NOMO-1 (cell line): Measurements from ENCODE around the gene SHROOM4.

Experiments
- DNase-seq, 2 experiments: peaks; one replicate each; lab custom pipeline; 2025; ENCODE audit not compliant: unreplicated experiment in 2 of 2; lab: John Stamatoyannopoulos, UW

The SHROOM4 gene

DNA sequence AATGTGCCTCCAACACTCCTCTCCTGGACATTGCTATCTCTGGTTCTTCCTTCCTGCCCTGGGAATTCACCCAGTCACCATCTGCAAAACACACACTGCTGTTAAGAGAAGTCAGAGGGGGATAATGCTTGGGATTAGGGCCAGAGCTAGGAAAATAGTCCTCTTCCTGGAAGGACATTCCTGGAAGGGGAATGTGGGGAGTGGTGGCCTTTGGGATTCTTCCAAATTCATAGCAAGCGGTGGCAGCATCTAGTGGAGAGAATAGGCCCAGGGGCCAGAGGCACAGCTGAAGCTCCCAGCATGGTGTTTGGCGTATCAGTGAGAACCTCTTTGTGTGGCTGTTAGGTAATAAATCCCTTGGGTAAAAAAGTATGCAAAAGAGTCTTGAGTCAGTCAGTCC lies 34.3 kb downstream of the SHROOM4 start:
- DNase-seq, result no peak

DNA sequence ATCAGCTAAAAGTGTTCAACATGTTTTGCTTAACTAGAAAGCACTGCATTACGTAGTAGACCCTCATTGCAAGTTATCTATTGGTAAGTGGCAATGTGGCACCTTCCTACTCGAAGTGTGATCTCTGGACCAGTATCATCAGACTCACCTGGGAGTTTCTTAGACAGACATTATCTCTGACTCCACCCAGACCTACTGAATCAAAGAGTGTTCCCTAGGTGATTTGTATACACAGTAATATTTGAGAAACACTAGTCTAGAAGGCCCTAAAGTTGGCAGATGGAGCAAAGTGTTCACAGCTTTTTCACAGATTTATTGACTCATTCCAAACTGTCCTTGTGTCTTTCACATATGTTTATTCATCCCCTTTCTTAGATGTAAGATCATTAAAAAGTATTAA lies 35.7 kb downstream of the SHROOM4 start:
- DNase-seq, result no peak

DNA sequence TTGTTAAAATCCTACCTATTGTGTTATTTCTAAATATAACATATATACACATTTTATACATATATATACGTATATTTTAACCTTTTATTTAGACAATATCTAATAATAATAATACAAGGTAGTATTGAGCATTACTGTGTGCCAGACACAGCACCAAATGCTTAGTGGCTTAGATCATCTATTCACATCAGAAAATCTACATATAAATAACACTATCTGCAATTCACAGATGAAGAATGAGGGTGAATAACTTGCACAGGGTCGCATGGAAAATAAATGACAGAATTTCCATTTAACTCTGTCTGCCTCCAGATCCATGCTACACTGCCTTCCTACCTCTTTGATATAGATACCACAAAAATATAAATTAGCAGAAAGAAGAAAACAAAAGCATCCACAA lies 37.7 kb downstream of the SHROOM4 start:
- DNase-seq, result no peak

DNA sequence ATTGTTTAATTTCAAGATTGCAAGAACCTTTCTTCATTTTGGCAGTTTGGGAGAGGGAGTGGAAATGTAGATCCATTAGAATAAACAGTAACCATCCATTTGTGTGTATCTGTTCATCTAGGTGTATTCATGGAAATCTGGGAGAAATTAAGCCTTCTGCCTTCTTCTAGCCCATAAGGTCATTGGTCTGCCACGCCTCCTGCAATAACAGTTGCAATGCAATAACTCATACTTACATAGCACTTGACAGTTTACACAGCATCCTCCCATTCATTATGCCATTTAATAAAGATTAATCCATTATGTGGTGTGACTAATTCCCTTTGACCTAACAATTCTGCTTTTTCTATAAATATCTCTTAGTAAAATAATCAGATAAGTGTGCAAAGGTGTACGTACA lies 42.6 kb downstream of the SHROOM4 start:
- DNase-seq, result no peak

DNA sequence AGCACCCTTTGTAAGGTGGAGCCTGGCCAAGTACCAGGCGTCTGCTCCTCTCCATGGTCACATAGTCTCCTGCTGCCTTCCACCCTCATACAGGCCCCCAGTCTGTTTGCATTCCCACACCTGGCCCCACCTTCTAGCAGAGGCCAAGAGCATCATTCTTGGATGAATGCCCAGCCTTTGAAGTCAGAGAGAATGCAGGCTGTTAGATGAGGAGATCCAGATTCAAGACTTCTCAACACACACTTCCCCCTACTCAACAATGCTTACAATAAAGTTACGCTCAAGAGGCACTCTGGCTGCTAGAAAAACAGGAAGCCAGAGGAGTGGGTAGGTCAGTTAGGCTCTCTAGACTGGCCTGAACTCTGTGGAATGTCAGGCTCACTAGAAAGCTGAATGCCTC lies 43.3 kb downstream of the SHROOM4 start:
- no peak for DNase-seq

DNA sequence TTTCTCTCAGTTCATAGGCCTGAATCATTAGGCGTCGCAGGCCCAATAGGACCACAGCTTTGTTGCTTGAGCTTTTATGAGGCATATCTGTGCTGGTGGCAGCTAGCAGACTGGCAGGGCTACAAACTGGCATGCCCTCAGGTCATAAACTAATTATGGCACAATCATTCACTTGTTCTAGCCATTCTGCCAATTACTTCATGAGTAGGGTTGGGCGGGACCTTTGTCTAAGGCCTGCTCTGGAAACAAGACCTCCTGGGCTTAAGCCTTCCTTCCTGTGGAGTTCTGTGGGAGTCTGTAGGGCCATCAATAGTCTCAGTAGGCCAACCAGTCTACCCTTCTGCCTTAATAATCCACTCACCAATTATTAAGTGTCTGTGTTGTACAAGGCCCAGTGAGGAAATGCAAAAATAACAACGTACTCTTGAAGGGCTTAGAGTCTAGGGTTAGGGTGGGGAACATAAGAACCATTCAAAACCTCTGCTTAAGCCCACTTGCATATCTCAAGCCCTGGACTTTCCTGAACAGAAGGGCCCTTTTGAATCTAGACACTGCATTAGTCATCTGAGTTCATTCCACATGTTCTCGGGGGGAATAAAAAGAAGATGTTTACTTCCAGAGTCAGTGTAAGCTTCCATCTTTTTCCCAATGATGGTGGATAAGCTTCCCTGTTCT lies 44.5 kb downstream of the SHROOM4 start:
- DNase-seq, result no peak

DNA sequence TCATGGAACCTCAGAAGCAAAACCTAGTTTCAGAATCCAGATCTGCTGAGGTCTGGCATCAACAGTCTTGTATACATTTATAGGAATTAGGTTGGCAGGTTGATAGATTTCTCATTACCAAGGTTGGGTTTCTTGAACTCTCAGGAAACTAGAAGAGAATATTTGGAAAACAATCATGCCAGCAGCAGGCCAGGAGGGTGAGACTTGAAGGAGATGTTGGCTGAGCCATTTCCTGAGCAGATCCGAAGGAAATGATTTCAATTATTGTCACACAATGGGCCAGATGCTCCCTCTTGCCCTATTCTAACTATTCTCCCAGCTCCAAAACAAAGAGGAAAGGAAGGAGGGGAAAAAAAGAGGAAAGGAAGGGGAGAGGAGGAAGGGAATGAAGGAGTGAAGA lies 45.2 kb downstream of the SHROOM4 start:
- no peak for DNase-seq

DNA sequence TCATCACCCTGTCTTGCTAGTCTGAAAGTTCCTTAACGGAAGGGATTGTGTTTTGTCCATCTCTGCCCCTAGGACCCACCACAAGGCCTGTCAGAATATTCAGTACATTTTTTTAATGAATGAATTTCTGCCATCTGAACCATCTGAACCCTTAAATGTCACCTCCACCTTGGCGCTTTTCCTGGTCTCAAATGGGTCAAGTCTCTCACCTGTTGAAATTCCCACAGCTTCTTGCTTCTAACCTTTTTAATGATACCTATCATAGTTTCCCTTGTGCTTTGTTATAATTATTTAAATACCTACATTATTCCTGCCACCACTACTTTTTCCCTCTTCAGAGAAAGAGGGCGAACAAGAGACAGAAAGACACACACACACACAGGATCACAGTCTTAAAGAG lies 48.0 kb downstream of the SHROOM4 start:
- DNase-seq, result no peak

DNA sequence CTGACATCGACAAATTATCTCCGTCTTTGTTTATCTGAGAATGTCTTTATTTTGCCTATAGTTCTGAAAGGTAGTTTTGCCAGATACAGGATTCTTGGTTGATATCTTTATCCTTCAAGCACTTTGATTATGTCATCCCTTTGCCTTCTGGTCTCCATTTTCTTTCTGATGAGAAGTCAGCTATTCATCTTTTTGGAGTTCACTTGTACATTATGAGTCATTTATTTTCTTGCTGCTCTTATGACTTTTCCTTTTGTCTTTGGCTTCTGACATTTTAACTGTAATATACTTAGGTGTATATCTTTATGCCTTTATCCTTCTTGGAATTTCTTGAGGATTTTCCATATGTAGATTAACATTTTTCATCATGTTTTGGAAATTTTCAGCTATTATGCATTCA lies 51.4 kb downstream of the SHROOM4 start:
- DNase-seq, result no peak

DNA sequence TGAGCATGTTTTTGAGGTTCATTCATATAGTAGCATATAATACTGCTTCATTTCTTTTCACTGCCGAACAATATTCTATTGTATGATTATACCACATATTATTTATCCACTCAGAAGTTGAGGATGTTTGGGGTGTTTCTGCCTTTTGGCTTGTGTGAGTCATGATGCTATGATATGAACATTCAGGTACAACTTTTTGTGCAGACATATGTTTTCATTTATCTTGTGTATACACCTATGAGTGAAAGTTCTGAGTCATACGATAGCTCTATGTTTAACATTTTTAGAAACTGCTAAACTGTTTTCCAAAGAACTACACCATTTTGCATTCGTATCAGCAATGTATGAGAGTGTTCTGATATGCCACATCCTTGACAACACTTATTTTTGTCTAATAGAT lies 57.7 kb downstream of the SHROOM4 start:
- DNase-seq, result no peak

DNA sequence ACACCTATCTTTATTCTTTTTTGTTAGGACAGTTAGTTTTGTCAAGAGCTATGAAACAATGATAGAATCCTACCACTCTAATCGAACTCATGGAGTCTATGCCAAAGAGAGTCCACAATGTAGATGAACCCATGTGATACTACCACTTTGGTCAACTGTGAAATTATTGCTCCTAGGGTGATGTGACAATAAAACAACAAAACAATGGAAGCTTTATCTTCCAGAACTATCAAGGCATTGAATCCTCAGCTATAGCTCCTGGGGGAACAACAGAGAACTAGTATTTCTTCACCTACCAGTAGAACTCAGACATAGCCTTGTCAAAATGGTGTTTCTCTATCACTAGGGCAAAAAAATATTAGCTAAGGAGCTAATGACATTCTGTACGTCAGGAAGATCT lies 62.9 kb downstream of the SHROOM4 start:
- DNase-seq, result no peak

DNA sequence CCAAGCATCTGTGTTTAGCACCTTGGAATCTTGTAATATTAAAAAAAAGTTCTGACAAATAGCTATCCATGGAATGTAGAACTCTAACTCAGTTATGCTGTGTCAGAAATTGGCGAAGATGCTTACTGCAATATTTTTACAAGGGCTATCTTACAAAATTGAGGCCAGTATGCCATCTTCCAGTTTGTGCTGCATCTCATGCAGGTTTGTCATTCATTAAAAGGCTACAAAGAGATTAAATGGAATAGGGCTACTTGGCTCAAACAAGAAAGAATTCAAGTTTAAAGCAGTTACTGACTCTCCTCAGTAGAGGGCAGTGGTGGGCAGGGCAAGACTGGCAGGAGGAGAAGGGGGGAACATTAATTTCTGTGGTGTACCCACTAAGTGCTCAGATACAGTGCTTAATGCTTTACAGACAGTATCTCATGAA lies 66.5 kb downstream of the SHROOM4 start:
- DNase-seq, result peak in 1 of 2 experiments; percentile 32

DNA sequence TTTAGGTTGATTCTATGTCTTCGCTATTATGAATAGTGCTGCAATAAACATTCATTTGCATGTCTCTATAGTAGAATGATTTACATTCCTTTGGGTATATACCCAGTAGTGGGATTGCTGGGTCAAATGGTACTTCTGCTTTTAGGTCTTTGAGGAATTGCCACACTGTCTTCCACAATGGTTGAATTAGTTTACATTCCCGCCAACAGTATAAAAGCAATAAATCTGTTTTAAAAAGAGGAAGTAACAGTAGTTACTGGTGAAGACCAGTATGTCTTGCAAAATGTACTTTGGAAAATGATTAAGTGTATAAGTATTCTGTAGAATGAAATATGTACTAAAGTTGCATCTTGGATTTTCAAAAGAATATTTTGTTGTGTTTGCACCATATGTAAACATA lies 77.3 kb downstream of the SHROOM4 start:
- peak; percentile 76 to 95 for DNase-seq

DNA sequence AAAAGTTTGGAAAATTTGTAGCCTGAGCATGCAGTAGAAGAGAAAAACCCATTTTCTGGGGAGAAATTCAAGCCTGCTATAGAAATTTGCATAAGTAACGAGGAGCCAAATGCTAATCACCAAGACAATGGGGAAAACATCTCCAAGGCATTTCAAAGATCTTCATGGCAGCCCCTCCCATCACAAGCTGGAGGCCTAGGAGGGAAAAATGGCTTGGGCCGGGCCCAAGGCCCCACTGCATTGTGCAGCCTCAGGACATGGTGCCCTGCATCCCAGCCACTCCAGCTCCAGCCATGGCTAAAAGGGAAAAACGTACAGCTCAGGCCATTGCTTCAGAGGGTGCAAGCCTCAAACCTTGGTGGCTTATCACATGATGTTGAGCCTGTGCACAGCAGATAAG lies 87.7 kb downstream of the SHROOM4 start:
- no peak for DNase-seq

DNA sequence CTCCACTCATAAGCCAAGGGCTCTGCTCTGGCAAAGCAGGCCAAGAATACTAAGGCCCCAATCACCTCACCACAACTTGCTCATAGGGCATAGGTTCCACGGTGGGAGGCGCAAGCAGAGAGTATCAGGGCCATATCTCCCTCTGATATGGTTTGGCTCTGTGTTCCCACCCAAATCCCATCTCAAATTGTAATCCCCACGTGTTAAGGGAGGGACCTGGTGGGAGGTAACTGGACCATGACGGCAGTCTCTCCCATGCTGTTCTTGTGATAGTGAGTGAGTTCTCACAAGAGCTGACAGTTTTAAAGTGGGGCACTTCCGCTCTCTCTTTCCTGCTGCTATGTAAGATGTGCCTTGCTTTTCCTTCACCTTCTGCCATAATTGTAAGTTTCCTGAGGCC lies 88.7 kb downstream of the SHROOM4 start:
- no peak for DNase-seq

DNA sequence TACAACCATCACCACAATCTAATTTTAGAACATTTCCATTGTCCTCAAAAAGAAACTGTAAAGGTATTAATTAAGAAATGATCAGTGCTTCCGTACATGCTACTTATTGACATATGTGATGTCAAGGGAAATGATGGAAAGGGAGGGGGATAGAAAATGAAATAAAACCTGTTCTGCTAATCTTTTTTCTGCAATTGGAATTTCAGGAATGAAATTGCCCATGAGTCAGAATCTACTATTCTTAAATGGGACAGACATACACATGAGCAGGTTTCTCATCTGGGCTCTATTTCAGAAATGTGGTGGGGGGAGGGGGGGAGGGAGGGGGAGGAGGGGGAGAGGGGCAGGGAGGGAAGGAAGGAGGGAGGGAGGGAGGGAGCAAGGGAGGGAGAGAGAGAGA lies 91.0 kb downstream of the SHROOM4 start:
- no peak for DNase-seq

DNA sequence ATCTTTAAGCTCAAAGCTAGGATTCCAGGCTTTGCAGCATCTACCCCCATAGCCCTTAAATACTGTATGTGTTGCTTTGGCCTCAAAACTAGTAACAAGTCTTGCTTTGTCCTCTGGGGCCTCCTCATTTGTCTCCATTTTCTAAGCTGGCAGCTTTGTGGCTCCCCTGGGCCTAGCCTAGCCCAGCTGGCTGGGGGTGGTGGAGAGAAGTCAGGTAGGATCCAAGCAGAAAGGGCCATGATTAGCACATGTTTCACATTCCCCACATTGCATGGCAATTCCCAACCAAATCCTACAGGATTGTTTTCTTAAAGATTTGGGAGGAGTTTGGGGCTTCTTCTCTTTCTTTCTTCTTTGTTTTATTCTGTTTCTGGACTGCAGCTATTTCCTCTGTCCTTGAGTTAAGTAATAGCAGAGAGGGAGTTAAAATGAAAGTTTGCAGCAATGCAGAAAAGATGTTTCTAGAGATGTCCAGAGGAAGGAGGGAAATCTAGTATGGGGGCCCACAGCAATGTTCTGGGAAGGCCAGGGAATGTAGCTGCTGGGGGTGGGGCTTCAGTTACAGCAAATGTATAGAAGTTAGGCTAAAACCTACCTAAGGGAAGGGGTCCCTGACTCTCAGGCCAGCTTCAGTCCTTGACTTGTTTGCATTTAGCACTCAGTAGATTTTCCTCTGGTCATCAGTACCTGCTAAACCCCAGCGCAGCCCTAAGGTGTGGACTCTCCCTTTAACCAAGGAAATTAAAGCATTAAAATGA lies 92.1 kb downstream of the SHROOM4 start:
- no peak for DNase-seq

DNA sequence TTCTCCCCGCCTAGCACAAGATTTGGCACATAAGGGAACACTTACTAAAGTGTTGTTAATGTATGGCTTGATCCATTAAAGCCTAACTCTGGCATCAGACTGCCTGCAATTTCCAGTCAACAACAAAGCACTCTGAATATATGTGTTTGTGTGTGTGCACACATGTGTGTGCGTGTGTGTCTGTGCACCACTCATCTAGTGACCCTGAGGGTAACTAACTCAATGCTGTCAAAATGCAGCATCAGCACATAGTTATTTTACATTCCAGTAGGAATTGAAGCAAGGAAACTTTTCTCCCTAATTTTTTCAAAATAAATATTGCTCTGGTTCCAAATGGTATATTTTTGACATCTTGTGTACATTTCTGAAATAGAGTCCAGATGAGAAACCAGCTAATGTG lies 94.4 kb downstream of the SHROOM4 start:
- DNase-seq, result no peak

DNA sequence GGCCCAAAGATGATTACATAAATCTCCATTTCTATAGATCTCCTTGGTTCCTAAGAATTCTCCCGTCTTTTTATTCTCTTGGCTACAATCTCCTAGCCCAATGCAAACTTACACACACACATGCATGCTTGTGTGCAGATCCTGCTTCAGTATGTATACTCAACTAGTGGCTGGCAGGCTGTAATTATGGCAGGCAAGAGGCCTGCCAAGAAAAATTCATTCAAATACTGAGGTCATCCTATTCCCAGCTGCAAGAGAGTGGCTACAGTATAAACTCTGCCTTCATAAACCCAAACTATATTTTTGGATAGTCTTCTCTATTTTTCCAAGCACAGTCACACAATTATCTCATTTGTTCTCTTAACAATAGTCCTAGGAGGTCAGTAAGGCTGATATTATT lies 95.2 kb downstream of the SHROOM4 start:
- no peak for DNase-seq

DNA sequence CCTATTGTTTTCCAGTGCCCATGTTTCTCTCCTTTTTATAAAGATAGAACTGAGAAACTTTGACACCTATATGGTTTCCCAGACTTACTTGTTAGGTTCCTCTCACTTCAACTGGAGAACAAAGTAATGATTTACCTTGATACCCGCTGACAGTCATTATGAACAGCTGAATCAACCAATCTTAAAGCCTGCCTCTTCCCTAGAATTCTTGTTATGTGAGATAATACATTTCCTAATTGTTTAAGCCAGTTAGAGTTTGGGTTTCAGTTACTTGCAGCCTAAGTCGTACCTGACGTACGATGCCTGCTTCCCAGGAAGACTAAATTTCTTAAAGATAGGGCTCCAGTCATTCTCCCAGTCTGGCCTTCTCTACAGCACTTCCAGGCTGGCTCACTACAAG lies 97.3 kb downstream of the SHROOM4 start:
- no peak for DNase-seq

DNA sequence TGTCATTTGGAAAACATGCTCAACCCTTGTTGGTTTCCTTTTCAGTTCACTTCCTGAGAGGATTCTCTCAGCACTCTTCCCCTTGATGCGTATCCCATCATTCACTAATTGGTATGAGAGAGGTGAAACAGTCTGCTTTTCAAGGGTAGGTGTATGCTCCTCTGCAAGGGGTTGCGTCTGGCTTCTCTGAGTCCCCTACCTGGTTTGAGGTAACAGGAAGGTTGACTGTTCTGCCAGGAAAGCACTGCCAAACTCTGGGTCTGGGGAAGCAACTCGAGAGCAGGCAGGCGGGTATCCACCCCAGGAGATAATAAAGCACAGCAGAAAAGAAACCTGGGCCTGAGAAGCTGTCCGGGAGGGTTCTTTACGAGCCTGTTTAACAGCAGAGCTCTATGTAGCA lies 101.2 kb downstream of the SHROOM4 start:
- DNase-seq, result no peak

DNA sequence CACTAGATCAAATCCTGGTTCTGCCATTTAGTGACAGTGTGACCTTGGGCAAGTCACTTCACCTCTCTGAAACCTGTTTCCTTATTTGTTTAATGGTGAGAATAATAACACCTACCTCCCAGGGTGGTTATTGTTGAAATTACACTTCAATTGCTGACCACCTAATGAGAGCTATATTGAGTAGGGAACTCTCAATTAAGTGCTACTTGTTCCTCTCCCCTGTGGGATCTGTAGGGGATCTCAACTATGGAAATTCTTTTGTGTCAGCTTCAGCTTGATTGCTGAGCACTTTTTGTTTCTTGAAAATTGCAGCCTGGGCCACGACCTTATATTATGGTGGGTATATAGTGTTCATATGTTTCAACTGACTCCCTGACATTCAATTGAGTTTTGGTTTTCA lies 102.1 kb downstream of the SHROOM4 start:
- no peak for DNase-seq
